Tibial artery (tissue), 4 donors: ENCODE results near the gene ARF4.

Source experiments
- DNase-seq, 2 donors: peaks; one replicate each; pipeline ENCODE4 v3.0.0-alpha.2; 2019
- H3K27ac ChIP-seq, 2 donors: fragments of 200-600 bp; sonication (generic) in 1 of 2; 1 replicate in 1 of 2; 2 replicates in 1 of 2; pipeline ENCODE4 v1.5.1; 2018 to 2019; ENCODE audit warnings: mild to moderate bottlenecking in 1 of 2
- H3K27me3 ChIP-seq, 2 donors: fragments of 200-600 bp; sonication (generic) in 1 of 2; one replicate each; pipeline versions ENCODE4 v1.5.1 to v1.6.0; 2016 to 2019
- H3K36me3 ChIP-seq, 3 donors: fragments of 200-600 bp; sonication (generic) in 2 of 3; one replicate each; pipeline ENCODE4 v1.5.1; 2016 to 2019; ENCODE audit warnings: mild to moderate bottlenecking in 2 of 3
- H3K4me1 ChIP-seq, 4 donors: fragments of 200-600 bp; sonication (generic) in 2 of 4; 1 replicate in 3 of 4; 2 replicates in 1 of 4; pipeline ENCODE4 v1.5.1; 2016 to 2019
- H3K4me3 ChIP-seq, 2 donors: fragments of 200-600 bp; sonication (generic) in 1 of 2; 1 replicate in 1 of 2; 2 replicates in 1 of 2; pipeline ENCODE4 v1.5.1; 2018 to 2019; ENCODE audit warnings: mild to moderate bottlenecking in 2 of 2
- H3K9me3 ChIP-seq, 3 donors: fragments of 200-600 bp; sonication (generic) in 1 of 3; one replicate each; pipeline ENCODE4 v1.5.1; 2016 to 2019
- intact Hi-C: fragments of 100-400 bp; cut with DNase I; formaldehyde crosslinking; loops from one replicate; pipeline ENCODE4 v1.15.0; 2023; ENCODE audit warnings: low total_unique reads
- TF ChIP-seq, protein P1 (sequence below), 2 experiments: fragments of 200-600 bp in 1 of 2; fragments of 450-650 bp in 1 of 2; IDR thresholded peaks; one replicate each; pipeline ENCODE4 v1.5.1; 2017 to 2019; ENCODE audit warnings: antibody characterized with exemption in 2 of 2, mild to moderate bottlenecking in 1 of 2, moderate library complexity in 1 of 2

The ARF4 gene

GRCh38 chr3:57555306-57555705 is 41.8 kb downstream of the ARF4 start:
- peak overlapping the region; percentile 77 to 86 for H3K4me3 ChIP-seq
- no peaks in the 10 kb centered on the region for H3K9me3 ChIP-seq
- intact Hi-C loops: loop anchor here (5.0 kb wide), 2 partner anchors 42 to 137 kb away; partner anchors contain the start of genes ARF4 and DENND6A
- peaks cover 0 to 36% (median 28%) of the 10 kb centered on the region in 4 donors for H3K4me1 ChIP-seq
- no peaks in the 10 kb centered on the region for H3K27me3 ChIP-seq
- peaks cover 9 to 10% (median 9%) of the 10 kb centered on the region in 3 donors for H3K36me3 ChIP-seq
- DNase-seq: no peak
- TF ChIP-seq, protein P1, sequence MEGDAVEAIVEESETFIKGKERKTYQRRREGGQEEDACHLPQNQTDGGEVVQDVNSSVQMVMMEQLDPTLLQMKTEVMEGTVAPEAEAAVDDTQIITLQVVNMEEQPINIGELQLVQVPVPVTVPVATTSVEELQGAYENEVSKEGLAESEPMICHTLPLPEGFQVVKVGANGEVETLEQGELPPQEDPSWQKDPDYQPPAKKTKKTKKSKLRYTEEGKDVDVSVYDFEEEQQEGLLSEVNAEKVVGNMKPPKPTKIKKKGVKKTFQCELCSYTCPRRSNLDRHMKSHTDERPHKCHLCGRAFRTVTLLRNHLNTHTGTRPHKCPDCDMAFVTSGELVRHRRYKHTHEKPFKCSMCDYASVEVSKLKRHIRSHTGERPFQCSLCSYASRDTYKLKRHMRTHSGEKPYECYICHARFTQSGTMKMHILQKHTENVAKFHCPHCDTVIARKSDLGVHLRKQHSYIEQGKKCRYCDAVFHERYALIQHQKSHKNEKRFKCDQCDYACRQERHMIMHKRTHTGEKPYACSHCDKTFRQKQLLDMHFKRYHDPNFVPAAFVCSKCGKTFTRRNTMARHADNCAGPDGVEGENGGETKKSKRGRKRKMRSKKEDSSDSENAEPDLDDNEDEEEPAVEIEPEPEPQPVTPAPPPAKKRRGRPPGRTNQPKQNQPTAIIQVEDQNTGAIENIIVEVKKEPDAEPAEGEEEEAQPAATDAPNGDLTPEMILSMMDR (IDR thresholded peaks at IDR 0.05): no peak
- H3K27ac ChIP-seq: peak overlapping the region; percentile 83

- no peak overlapping the region for H3K4me3 ChIP-seq
- peaks cover 0 to 4% of the 10 kb centered on the region in 2 donors for H3K27me3 ChIP-seq
- H3K36me3 ChIP-seq: no peaks in the 10 kb centered on the region
- no peak overlapping the region for H3K27ac ChIP-seq
- TF ChIP-seq, protein P1 (IDR thresholded peaks at IDR 0.05): no peak
- peaks cover 0 to 14% (median 2%) of the 10 kb centered on the region in 4 donors for H3K4me1 ChIP-seq
- no peak for DNase-seq
- intact Hi-C loops: no loop called here
- H3K9me3 ChIP-seq: no peaks in the 10 kb centered on the region
Observed at GRCh38 chr3:57546616-57547015, 50.5 kb downstream of the ARF4 start.

DNA sequence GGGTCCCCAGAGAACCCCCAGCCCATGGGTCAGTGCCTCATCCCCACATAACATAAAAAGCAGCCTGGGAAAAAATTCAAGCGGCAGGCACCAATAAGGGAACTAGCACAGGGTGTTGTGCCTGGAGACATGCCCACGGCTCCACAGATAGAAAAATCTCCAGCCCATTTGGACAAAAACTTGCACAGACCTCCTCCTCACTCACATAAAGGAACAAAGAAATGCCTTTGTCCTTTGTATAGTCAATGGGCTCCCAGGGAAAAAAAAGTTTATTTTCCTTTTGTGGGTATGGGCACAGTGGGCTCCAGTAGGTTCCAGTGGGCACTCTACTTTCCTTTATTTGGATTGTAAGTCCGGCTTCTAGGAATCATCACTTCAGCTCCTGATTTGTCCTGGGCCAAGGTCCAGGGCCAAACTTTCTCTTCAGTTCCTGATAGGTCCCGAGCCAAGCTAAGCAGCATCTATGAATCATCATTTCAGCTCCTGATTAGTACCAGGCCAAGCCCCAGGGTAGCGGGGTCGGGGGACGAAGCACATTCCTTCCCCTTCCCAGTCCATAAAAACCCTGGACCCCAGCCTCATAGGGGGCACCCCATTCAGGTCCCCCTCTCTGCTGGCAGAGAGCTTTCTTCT is 51.4 kb downstream of the ARF4 start:
- TF ChIP-seq, protein P1 (IDR thresholded peaks at IDR 0.05): no peak
- H3K9me3 ChIP-seq: no peaks in the 10 kb centered on the region
- intact Hi-C loops: no loop called here
- peaks cover 0 to 14% (median 2%) of the 10 kb centered on the region in 4 donors for H3K4me1 ChIP-seq
- H3K27ac ChIP-seq: no peak overlapping the region
- DNase-seq: no peak
- no peak overlapping the region for H3K4me3 ChIP-seq
- H3K36me3 ChIP-seq: no peaks in the 10 kb centered on the region
- peaks cover 0 to 4% of the 10 kb centered on the region in 2 donors for H3K27me3 ChIP-seq

DNA sequence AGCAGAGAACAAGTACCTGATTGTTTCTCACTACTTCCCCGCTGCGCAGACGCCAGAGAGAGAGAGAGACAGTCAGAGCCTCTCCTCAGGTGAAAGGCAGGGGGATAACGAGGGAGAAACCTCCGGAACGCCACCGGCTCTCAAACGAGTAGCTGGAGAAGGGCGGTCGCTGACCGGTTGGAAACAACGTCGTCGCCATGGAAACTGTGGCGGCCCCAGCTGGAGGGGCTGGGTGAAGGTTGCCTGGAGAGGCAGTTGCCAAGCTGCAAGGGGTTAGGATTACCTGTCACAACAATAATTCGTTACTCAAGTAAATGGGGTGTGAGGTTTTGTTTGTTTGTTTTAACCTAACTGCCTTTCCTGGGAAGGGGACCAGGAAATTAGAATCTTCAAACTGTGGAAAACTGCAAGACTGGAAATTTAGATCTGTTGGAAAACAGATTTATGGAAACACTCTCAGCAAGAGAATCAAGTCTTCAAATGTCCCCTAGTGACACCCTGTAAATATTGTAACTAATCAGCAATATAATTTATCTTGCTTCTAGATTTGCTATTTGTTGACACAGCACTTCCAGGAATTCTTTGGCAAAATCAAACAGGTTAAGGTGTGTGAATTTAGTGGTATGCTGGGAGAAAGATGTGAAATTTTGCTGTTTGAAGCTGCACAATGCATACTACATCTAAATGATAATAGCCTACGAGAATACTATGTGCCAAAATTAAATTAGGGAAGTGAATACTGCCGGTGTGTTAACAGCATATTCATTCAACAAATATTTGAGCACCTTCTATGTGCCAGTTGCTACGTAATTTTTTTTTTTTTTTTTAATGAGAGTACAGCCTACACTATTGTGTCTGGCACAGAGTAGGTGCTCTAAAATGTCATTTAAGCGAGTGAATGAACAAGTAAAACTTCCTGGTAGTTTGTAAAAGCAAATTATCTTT is 52.7 kb downstream of the ARF4 start, which contains the start of gene DNAH12:
DNAH12 (minus strand) TSS at position 164 of the 945 bp plus-strand sequence. CDS start 1,474 bp downstream, outside the sequence.
- no peak for DNase-seq
- Histone ChIP-seq H3K4me1 (peaks cover 0 to 14% (median 2%) of the 10 kb centered on the region in 4 donors), H3K27ac (no peak within 1 kb of the TSS), H3K9me3 (no peaks in the 10 kb centered on the region), H3K27me3 (peaks cover 0 to 4% of the 10 kb centered on the region in 2 donors), H3K36me3 (no peaks in the 10 kb centered on the region), H3K4me3 (peak within 1 kb of the TSS in 1 of 2 donors; percentile 16)
- intact Hi-C loops: no loop called here
- TF ChIP-seq, protein P1 (IDR thresholded peaks at IDR 0.05): no peak

DNA sequence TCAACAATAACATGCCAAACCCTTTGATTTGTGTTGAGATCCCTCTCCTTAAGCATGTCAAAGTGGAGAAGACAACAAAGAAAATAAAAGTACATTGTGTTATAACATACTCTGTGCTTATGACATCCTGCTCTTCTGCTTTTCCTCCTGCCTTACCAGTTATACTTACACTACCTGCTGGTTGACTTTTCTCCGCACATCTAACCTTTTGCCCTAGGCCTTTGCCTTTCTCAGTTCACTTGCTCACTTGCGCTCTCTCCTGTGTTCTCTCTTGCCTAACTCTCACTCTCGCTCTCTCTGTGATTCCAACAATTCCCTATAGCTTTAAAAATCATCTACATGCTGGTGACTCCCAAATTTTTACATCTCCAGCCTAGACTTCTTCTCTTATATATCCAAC is 58.7 kb downstream of the ARF4 start:
- intact Hi-C loops: no loop called here
- H3K27me3 ChIP-seq: no peaks in the 10 kb centered on the region
- no peaks in the 10 kb centered on the region for H3K9me3 ChIP-seq
- no peaks in the 10 kb centered on the region for H3K36me3 ChIP-seq
- TF ChIP-seq, protein P1 (IDR thresholded peaks at IDR 0.05): no peak
- H3K4me1 ChIP-seq: no peaks in the 10 kb centered on the region
- H3K4me3 ChIP-seq: no peak overlapping the region
- DNase-seq: no peak
- no peak overlapping the region for H3K27ac ChIP-seq
